Colonic mucosa (tissue), 4 donors: Measurements from ENCODE around the gene UPK3A. TPM values are rescaled to one million over a fixed set of nuclear protein-coding genes. Genes with fewer than 3 reads are reported as not detected.
"Not testable (repeated sequence)": the region's sequence is repeated elsewhere in the genome, so short reads cannot be mapped to it uniquely, and the experiment has no call there.

ENCODE experiments used
- DNase-seq: peaks from one replicate; pipeline ENCODE4 v3.0.0-alpha.2; 2020
- H3K27ac ChIP-seq: fragments of 200-600 bp; one replicate; pipeline ENCODE4 v1.8.0; 2021
- H3K27me3 ChIP-seq: fragments of 200-600 bp; one replicate; pipeline ENCODE4 v1.8.0; 2021
- H3K36me3 ChIP-seq: fragments of 200-600 bp; one replicate; pipeline ENCODE4 v1.8.0; 2021
- H3K4me1 ChIP-seq: fragments of 200-600 bp; one replicate; pipeline ENCODE4 v1.8.0; 2021; ENCODE audit warnings: mild to moderate bottlenecking
- H3K4me3 ChIP-seq: fragments of 200-600 bp; one replicate; pipeline ENCODE4 v1.8.0; 2021
- H3K9ac ChIP-seq, 2 donors: one replicate each; pipeline ENCODE4 v1.7.0; 2013; ENCODE audit warnings: control low read depth in 2 of 2, low read depth in 2 of 2, low read length in 2 of 2
- H3K9me3 ChIP-seq: fragments of 200-600 bp; one replicate; pipeline ENCODE4 v1.8.0; 2021
- intact Hi-C: fragments of 100-400 bp; cut with DNase I; formaldehyde crosslinking; loops from one replicate; pipeline ENCODE4 v1.14.1; 2022
- total RNA-seq, 2 donors: library from RNA; stranded (reverse); fragmentation: NEBNext Ultra II Directional in 1 of 2; extraction: Animal tissue kit (Norgen Biotek cat#: 25700) in 1 of 2; gene quantifications; one replicate each; pipeline ENCODE4 v1.2.1, GENCODE V29; 2021
- TF ChIP-seq, protein P1 (sequence below): fragments of 200-600 bp; IDR thresholded peaks from one replicate; pipeline ENCODE4 v1.8.0; 2022; ENCODE audit warnings: antibody characterized with exemption, mild to moderate bottlenecking
- donor health status: healthy.
- donor health status: DM: no; HTN: no; CAD: no.
- donor health status: DM: no; HTN: no; CAD: no.

Gene UPK3A
- total RNA-seq, 2 donors from 2014 or later: 0.32 to 3.6 TPM

- no peaks in the 10 kb centered on the region for H3K27me3 ChIP-seq
- TF ChIP-seq, protein P1, sequence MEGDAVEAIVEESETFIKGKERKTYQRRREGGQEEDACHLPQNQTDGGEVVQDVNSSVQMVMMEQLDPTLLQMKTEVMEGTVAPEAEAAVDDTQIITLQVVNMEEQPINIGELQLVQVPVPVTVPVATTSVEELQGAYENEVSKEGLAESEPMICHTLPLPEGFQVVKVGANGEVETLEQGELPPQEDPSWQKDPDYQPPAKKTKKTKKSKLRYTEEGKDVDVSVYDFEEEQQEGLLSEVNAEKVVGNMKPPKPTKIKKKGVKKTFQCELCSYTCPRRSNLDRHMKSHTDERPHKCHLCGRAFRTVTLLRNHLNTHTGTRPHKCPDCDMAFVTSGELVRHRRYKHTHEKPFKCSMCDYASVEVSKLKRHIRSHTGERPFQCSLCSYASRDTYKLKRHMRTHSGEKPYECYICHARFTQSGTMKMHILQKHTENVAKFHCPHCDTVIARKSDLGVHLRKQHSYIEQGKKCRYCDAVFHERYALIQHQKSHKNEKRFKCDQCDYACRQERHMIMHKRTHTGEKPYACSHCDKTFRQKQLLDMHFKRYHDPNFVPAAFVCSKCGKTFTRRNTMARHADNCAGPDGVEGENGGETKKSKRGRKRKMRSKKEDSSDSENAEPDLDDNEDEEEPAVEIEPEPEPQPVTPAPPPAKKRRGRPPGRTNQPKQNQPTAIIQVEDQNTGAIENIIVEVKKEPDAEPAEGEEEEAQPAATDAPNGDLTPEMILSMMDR: no peak
- H3K9ac ChIP-seq: no peak overlapping the region
- no peaks in the 10 kb centered on the region for H3K9me3 ChIP-seq
- peaks cover 9% of the 10 kb centered on the region for H3K36me3 ChIP-seq
- no peak for DNase-seq
- H3K4me1 ChIP-seq: no peaks in the 10 kb centered on the region
- no peak overlapping the region for H3K27ac ChIP-seq
- no peak overlapping the region for H3K4me3 ChIP-seq
- intact Hi-C loops: loop anchor here (10.0 kb wide), 2 partner anchors 91 to 231 kb away; partner anchors contain the start of genes RIBC2 and SMC1B
Measured at GRCh38 chr22:45323695-45324094, 38.9 kb downstream of the UPK3A start.

GRCh38 chr22:45324311-45324711, 39.6 kb downstream of the UPK3A start:
- Histone ChIP-seq H3K36me3 (peaks cover 9% of the 10 kb centered on the region), H3K9ac (no peak overlapping the region), H3K27ac (no peak overlapping the region), H3K27me3 (no peaks in the 10 kb centered on the region), H3K4me3 (no peak overlapping the region), H3K9me3 (no peaks in the 10 kb centered on the region), H3K4me1 (no peaks in the 10 kb centered on the region)
- no peak for DNase-seq
- intact Hi-C loops: loop anchor here (10.0 kb wide), 2 partner anchors 90 to 230 kb away; partner anchors contain the start of genes RIBC2 and SMC1B
- TF ChIP-seq, protein P1: no peak

DNA sequence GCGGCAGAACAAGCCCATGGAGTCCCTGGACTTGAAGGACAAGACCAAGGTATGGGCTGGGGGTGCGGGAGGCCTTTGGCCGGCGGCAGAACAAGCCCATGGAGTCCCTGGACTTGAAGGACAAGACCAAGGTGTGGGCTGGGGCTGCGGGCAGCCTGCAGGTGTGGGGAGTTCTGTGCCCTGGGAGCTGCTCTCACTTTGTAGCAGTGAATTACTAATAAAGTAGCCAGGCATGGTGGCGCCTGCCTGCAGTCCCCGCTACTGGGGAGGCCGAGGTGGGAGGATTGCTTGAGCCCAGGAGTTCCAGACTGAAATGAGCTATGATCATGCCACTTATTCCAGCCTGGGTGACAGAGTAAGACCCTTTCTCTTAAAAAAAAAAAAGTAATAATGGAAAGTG, 43.5 kb downstream of the UPK3A start:
- not testable (repeated sequence) for DNase-seq, H3K4me3 ChIP-seq, H3K4me1 ChIP-seq, H3K9me3 ChIP-seq, H3K27me3 ChIP-seq, H3K27ac ChIP-seq, H3K9ac ChIP-seq, H3K36me3 ChIP-seq
- intact Hi-C loops: loop anchor here (10.0 kb wide), 2 partner anchors 87 to 227 kb away; partner anchors contain the start of genes RIBC2 and SMC1B

GRCh38 chr22:45328822-45329529, 44.2 kb downstream of the UPK3A start:
- no peak overlapping the region for H3K9ac ChIP-seq
- peaks cover 6% of the 10 kb centered on the region for H3K36me3 ChIP-seq
- H3K27me3 ChIP-seq: no peaks in the 10 kb centered on the region
- H3K4me1 ChIP-seq: no peaks in the 10 kb centered on the region
- intact Hi-C loops: loop anchor here (10.0 kb wide), 2 partner anchors 86 to 226 kb away; partner anchors contain the start of genes RIBC2 and SMC1B
- H3K27ac ChIP-seq: no peak overlapping the region
- no peaks in the 10 kb centered on the region for H3K9me3 ChIP-seq
- H3K4me3 ChIP-seq: no peak overlapping the region
- TF ChIP-seq, protein P1: no peak
- DNase-seq: no peak

- Histone ChIP-seq H3K27me3 (no peaks in the 10 kb centered on the region), H3K4me1 (no peaks in the 10 kb centered on the region), H3K9ac (no peak overlapping the region), H3K27ac (no peak overlapping the region), H3K4me3 (no peak overlapping the region), H3K9me3 (no peaks in the 10 kb centered on the region), H3K36me3 (peaks cover under 1% of the 10 kb centered on the region)
- TF ChIP-seq, protein P1: no peak
- intact Hi-C loops: loop anchor here (10.0 kb wide), 2 partner anchors 85 to 225 kb away; partner anchors contain the start of genes RIBC2 and SMC1B
- no peak for DNase-seq
Measured at GRCh38 chr22:45329530-45329936, 44.8 kb downstream of the UPK3A start.

- no peaks in the 10 kb centered on the region for H3K9me3 ChIP-seq
- intact Hi-C loops: no loop called here
- no peaks in the 10 kb centered on the region for H3K27me3 ChIP-seq
- no peak for DNase-seq
- TF ChIP-seq, protein P1: no peak
- H3K4me3 ChIP-seq: no peak overlapping the region
- no peak overlapping the region for H3K9ac ChIP-seq
- no peaks in the 10 kb centered on the region for H3K4me1 ChIP-seq
- no peaks in the 10 kb centered on the region for H3K36me3 ChIP-seq
- H3K27ac ChIP-seq: no peak overlapping the region
Measured at GRCh38 chr22:45330548-45330947, 45.8 kb downstream of the UPK3A start.
